ENCODE data around the gene HHIPL1. TPM values are rescaled to one million over a fixed set of nuclear protein-coding genes. Genes with fewer than 3 reads are reported as not detected.

Gene HHIPL1
- total RNA-seq (1 to 10 TPM; 1.7 to 4.0 TPM), polyA plus RNA-seq (under 1 TPM; 0.31 to 0.64 TPM)
- long read RNA-seq, donor 1, full-length matches to known transcripts: 3 of 3 reads
- long read RNA-seq, donor 1, partial matches to known transcripts: 0 of 3 reads
- long read RNA-seq, donor 1, other reads (novel, unspliced or antisense): 0 of 3 reads
- long read RNA-seq, donor 2: 0 reads
- long read RNA-seq, donor 3: 0 reads
- long read RNA-seq, donor 4: 0 reads
- long read RNA-seq, donor 5: 0 reads

DNA sequence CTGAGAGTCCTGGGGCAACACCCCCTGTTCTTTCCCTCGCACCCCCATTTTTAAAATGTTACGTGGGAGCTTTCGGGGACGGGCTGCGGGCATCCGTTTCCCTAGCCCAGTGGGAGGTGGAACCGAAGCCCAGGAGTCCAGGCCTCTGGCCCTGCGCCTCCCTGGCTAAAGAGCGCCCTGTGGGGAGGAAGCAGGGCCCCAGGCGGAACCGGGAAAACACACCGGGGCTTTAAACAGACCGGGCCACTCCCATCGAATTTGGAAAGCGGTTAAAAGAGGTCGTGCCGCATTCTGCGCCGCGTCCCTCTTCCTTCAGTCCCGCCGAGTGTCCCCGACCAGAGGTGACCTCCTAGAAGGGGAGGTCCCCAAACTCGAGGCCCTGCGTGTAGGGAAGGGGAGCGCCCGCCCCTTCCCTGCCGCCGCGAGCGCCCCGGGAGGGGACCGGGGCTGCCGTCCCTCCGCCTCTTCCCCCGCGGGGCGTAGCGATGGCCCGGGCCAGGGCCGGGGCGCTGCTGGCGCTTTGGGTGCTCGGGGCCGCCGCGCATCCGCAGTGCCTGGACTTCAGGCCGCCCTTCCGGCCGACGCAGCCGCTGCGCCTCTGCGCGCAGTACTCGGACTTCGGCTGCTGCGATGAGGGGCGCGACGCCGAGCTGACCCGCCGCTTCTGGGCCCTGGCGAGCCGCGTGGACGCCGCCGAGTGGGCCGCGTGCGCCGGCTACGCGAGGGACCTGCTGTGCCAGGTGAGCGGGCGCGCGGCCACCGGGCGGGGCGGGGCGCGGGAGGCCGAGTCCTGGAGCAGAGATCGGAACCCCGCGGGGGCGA lies at the start of gene HHIPL1:
TSS of gene HHIPL1 (plus strand) at position 407 of the 822 bp plus-strand sequence. CDS start at position 486, 79 bp downstream.
- Histone ChIP-seq H3K36me3 (ENCODE audit: control insufficient read depth in 4 of 4, insufficient read depth in 4 of 4, low read length in 4 of 4) (no peaks in the 10 kb centered on the region), H3K9ac (ENCODE audit: insufficient read depth in 1 of 2, low read length in 2 of 2) (peak within 1 kb of the TSS in 1 of 2 donors; percentile 49), H3K4me3 (peak within 1 kb of the TSS; percentile 18), H3K27ac (ENCODE audit: low read depth in 1 of 2, low read length in 1 of 2) (no peak within 1 kb of the TSS), H3K4me1 (ENCODE audit: control insufficient read depth in 5 of 5, insufficient read depth in 5 of 5, low read length in 5 of 5) (peaks cover 0 to 11% (median 8%) of the 10 kb centered on the region in 5 donors), H3K9me3 (ENCODE audit: control insufficient read depth in 4 of 4, insufficient read depth in 3 of 4, low read length in 3 of 4) (no peaks in the 10 kb centered on the region), H3K27me3 (ENCODE audit: control insufficient read depth in 3 of 3, insufficient read depth in 3 of 3, low read length in 2 of 3) (no peaks in the 10 kb centered on the region)
- WGBS, 2 donors: 7 to 8% methylated on average over 89 to 91 of the region's 91 CpGs
- DNase-seq (peak; percentile 42 to 72 (median 59)), ATAC-seq (ENCODE audit: insufficient read depth, low FRiP score) (peak; percentile 27)
- TF ChIP-seq, protein P1, sequence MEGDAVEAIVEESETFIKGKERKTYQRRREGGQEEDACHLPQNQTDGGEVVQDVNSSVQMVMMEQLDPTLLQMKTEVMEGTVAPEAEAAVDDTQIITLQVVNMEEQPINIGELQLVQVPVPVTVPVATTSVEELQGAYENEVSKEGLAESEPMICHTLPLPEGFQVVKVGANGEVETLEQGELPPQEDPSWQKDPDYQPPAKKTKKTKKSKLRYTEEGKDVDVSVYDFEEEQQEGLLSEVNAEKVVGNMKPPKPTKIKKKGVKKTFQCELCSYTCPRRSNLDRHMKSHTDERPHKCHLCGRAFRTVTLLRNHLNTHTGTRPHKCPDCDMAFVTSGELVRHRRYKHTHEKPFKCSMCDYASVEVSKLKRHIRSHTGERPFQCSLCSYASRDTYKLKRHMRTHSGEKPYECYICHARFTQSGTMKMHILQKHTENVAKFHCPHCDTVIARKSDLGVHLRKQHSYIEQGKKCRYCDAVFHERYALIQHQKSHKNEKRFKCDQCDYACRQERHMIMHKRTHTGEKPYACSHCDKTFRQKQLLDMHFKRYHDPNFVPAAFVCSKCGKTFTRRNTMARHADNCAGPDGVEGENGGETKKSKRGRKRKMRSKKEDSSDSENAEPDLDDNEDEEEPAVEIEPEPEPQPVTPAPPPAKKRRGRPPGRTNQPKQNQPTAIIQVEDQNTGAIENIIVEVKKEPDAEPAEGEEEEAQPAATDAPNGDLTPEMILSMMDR (IDR thresholded peaks at IDR 0.05; ENCODE audit: control extremely low read depth, extremely low read depth): no peak

DNA sequence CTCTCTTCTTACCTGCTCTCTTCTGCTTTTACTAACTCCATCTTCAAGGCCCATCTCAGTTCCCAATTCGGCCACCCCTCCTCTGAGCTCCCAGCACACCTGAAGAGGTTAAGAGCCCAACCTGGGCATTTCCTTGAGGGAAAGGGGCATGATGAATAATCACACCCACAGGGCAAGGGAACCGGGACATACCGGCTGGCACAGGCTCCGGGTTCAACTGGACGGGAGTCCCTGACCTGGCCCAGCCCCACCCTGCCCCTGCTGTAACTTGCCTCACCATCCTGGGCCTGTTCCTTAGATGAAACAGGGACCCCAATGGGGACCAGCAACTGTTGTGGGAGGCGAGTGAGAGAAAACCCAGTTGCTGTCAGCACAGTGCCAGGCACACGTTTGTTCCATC lies 49.4 kb upstream of the HHIPL1 start:
- no peak for ATAC-seq (ENCODE audit: insufficient read depth, low FRiP score)

DNA sequence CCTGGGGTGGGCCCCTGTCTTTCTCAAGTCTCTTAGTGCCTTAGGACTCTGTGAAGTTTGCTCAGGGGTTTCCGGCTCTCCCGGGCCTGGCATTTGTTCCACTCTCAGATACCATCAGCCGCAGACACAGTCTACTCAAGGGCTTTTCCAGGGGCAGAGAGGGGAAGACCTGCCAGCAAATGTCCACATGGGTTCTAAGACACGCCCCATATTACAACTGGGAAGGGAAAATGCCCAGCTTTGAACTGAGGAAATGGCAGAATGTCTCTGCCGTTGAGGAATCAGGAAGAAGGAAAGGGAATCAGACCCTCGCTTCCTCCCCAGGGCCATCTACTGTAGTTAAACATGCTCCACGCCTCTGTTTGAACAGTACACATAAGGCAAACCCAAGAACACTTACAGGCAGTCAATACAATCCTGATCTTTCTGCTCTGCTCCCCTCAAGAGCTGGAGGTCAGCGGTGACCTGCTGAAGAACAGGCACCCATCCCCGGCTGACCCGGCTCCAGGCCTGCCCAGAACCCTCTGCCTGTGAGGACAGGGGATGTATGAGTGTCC lies 48.8 kb upstream of the HHIPL1 start:
- ATAC-seq (ENCODE audit: insufficient read depth, low FRiP score) (peak; percentile 70), DNase-seq (peak in 2 of 3 donors; percentile 40 to 65)
- H3K27ac ChIP-seq (ENCODE audit: low read depth in 1 of 2, low read length in 1 of 2): peak overlapping the region; percentile 27 to 76
- no peaks in the 10 kb centered on the region for H3K9me3 ChIP-seq (ENCODE audit: control insufficient read depth in 4 of 4, insufficient read depth in 3 of 4, low read length in 3 of 4)
- no peak overlapping the region for H3K4me3 ChIP-seq
- WGBS, 2 donors: 50 to 69% methylated on average over 10 of the region's 10 CpGs
- H3K4me1 ChIP-seq (ENCODE audit: control insufficient read depth in 5 of 5, insufficient read depth in 5 of 5, low read length in 5 of 5): peaks cover 4 to 57% (median 14%) of the 10 kb centered on the region in 5 donors
- no peak overlapping the region for H3K9ac ChIP-seq (ENCODE audit: insufficient read depth in 1 of 2, low read length in 2 of 2)
- H3K27me3 ChIP-seq (ENCODE audit: control insufficient read depth in 3 of 3, insufficient read depth in 3 of 3, low read length in 2 of 3): no peaks in the 10 kb centered on the region
- TF ChIP-seq, protein P1 (IDR thresholded peaks at IDR 0.05; ENCODE audit: control extremely low read depth, extremely low read depth): no peak
- no peaks in the 10 kb centered on the region for H3K36me3 ChIP-seq (ENCODE audit: control insufficient read depth in 4 of 4, insufficient read depth in 4 of 4, low read length in 4 of 4)

More for the DNA sequence above, 49.4 kb upstream of the HHIPL1 start:
- TF ChIP-seq, protein P1 (IDR thresholded peaks at IDR 0.05; ENCODE audit: control extremely low read depth, extremely low read depth): no peak
- no peak overlapping the region for H3K9ac ChIP-seq (ENCODE audit: insufficient read depth in 1 of 2, low read length in 2 of 2)
- no peaks in the 10 kb centered on the region for H3K36me3 ChIP-seq (ENCODE audit: control insufficient read depth in 4 of 4, insufficient read depth in 4 of 4, low read length in 4 of 4)
- no peak for DNase-seq
- H3K9me3 ChIP-seq (ENCODE audit: control insufficient read depth in 4 of 4, insufficient read depth in 3 of 4, low read length in 3 of 4): no peaks in the 10 kb centered on the region
- H3K27me3 ChIP-seq (ENCODE audit: control insufficient read depth in 3 of 3, insufficient read depth in 3 of 3, low read length in 2 of 3): no peaks in the 10 kb centered on the region
- H3K27ac ChIP-seq (ENCODE audit: low read depth in 1 of 2, low read length in 1 of 2): peak overlapping the region in 1 of 2 donors; percentile 76
- 66 to 82% methylated on average over 7 of the region's 7 CpGs for WGBS, 2 donors
- no peak overlapping the region for H3K4me3 ChIP-seq
- peaks cover 4 to 57% (median 12%) of the 10 kb centered on the region in 5 donors for H3K4me1 ChIP-seq (ENCODE audit: control insufficient read depth in 5 of 5, insufficient read depth in 5 of 5, low read length in 5 of 5)
